HCT116 (cell line): ENCODE data around the gene ROBO1.

Experiments
- CBX3 ChIP-seq: IDR thresholded peaks from 2 replicates; pipeline ENCODE4 v1.6.1; 2012; ENCODE audit warnings: low read depth
- CEBPB ChIP-seq: IDR thresholded peaks from 2 replicates; pipeline ENCODE4 v1.6.1; 2012; ENCODE audit warnings: low read depth
- EZH2 ChIP-seq: fragments of 200-600 bp; sonication (generic); IDR thresholded peaks from 2 replicates; pipeline ENCODE4 v1.6.1; 2017; ENCODE audit warnings: antibody characterized with exemption, mixed run types
- POLR2A ChIP-seq: IDR thresholded peaks from 2 replicates; pipeline ENCODE4 v1.7.0; 2011; ENCODE audit warnings: borderline replicate concordance; ENCODE audit not compliant: insufficient read depth, insufficient read length; ENCODE audit errors: extremely low read depth
- POLR2AphosphoS5 ChIP-seq: IDR thresholded peaks from 2 replicates; pipeline ENCODE4 v1.6.1; 2011; ENCODE audit warnings: mild to moderate bottlenecking, low read depth, low read length, moderate library complexity
- RAD21 ChIP-seq: IDR thresholded peaks from 2 replicates; pipeline ENCODE4 v1.6.1; 2012; ENCODE audit warnings: low read depth, mild to moderate bottlenecking
- SIN3A ChIP-seq: IDR thresholded peaks from 2 replicates; pipeline ENCODE4 v1.6.1; 2012; ENCODE audit warnings: low read depth
- SP1 ChIP-seq: IDR thresholded peaks from 2 replicates; pipeline ENCODE4 v1.6.1; 2012; ENCODE audit warnings: low read depth
- SRF ChIP-seq: IDR thresholded peaks from 2 replicates; pipeline ENCODE4 v1.6.1; 2012; ENCODE audit warnings: low read depth
- ZFX ChIP-seq: fragments of 450-650 bp; IDR thresholded peaks from 2 replicates; pipeline ENCODE4 v1.6.1; 2017
- TF ChIP-seq, protein P1 (sequence below), 3 experiments: fragments of 200-600 bp in 1 of 3; sonication (generic) in 1 of 3; IDR thresholded peaks in 2 of 3; conservative IDR thresholded peaks in 1 of 3; 2 replicates each; pipeline ENCODE4 v1.5.1; 2012 to 2017; ENCODE audit warnings: low read depth in 2 of 3, low read length in 2 of 3, antibody characterized with exemption in 1 of 3, borderline replicate concordance in 1 of 3, control low read depth in 1 of 3, mild to moderate bottlenecking in 1 of 3, mixed read lengths in 1 of 3, mixed run types in 1 of 3, moderate library complexity in 1 of 3; ENCODE audit not compliant: insufficient read depth in 1 of 3
- TF ChIP-seq, protein P2 (sequence below): IDR thresholded peaks from 2 replicates; pipeline ENCODE4 v1.6.1; 2011; ENCODE audit warnings: mild to moderate bottlenecking, low read length, moderate library complexity; ENCODE audit not compliant: insufficient replicate concordance; ENCODE audit errors: extremely low read depth
- TF ChIP-seq, protein P3 (sequence below): IDR thresholded peaks from 2 replicates; pipeline ENCODE4 v1.6.1; 2012

DNA sequence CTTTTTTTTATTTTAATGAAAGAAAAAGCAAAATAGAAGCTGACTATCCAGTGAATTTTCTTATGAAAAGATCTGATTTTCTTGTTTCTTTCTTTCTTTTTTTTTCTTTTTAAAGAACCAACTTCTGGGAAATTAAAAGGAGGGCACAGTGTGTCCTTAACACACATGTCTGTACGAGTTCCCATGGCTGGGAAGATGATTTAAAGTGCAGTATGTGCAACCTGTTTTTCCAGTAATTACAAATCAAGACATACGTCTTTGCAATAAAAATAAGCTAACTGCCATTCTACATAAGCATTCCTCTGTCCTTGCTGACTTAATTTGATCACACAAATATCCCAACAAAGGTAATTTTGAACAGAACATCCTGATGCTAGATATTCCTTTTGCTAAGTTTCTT, 416.1 kb downstream of the ROBO1 start:
- TF ChIP-seq, protein P1, sequence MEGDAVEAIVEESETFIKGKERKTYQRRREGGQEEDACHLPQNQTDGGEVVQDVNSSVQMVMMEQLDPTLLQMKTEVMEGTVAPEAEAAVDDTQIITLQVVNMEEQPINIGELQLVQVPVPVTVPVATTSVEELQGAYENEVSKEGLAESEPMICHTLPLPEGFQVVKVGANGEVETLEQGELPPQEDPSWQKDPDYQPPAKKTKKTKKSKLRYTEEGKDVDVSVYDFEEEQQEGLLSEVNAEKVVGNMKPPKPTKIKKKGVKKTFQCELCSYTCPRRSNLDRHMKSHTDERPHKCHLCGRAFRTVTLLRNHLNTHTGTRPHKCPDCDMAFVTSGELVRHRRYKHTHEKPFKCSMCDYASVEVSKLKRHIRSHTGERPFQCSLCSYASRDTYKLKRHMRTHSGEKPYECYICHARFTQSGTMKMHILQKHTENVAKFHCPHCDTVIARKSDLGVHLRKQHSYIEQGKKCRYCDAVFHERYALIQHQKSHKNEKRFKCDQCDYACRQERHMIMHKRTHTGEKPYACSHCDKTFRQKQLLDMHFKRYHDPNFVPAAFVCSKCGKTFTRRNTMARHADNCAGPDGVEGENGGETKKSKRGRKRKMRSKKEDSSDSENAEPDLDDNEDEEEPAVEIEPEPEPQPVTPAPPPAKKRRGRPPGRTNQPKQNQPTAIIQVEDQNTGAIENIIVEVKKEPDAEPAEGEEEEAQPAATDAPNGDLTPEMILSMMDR (IDR thresholded peaks at IDR 0.05 in 2 of 3, conservative IDR thresholded peaks at IDR 0.05 in 1 of 3; ENCODE audit: borderline replicate concordance in 1 of 3, insufficient read depth in 1 of 3, low read depth in 2 of 3, low read length in 2 of 3): no peak
- TF ChIP-seq EZH2: no peak
- no peak for TF ChIP-seq POLR2A
- no peak for TF ChIP-seq ZFX
- TF ChIP-seq SIN3A: no peak
- no peak for TF ChIP-seq POLR2AphosphoS5
- no peak for TF ChIP-seq CEBPB
- TF ChIP-seq, protein P2, sequence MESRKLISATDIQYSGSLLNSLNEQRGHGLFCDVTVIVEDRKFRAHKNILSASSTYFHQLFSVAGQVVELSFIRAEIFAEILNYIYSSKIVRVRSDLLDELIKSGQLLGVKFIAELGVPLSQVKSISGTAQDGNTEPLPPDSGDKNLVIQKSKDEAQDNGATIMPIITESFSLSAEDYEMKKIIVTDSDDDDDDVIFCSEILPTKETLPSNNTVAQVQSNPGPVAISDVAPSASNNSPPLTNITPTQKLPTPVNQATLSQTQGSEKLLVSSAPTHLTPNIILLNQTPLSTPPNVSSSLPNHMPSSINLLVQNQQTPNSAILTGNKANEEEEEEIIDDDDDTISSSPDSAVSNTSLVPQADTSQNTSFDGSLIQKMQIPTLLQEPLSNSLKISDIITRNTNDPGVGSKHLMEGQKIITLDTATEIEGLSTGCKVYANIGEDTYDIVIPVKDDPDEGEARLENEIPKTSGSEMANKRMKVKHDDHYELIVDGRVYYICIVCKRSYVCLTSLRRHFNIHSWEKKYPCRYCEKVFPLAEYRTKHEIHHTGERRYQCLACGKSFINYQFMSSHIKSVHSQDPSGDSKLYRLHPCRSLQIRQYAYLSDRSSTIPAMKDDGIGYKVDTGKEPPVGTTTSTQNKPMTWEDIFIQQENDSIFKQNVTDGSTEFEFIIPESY: no peak
- TF ChIP-seq CBX3: no peak
- TF ChIP-seq RAD21: no peak
- TF ChIP-seq SP1: no peak
- TF ChIP-seq, protein P3, sequence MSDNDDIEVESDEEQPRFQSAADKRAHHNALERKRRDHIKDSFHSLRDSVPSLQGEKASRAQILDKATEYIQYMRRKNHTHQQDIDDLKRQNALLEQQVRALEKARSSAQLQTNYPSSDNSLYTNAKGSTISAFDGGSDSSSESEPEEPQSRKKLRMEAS: no peak
- no peak for TF ChIP-seq SRF
